ENCODE results near the gene PLA2G4C.

GRCh38 chr19:48051335-48052033 lies 59.1 kb downstream of the PLA2G4C start:
- TF ChIP-seq POLR2AphosphoS5 (IDR thresholded peaks at IDR 0.05; ENCODE audit: low read depth, low read length) (no peak), POLR2A (IDR thresholded peaks at IDR 0.05; ENCODE audit: low read depth, low read length) (no peak), TAF1 (IDR thresholded peaks at IDR 0.05; ENCODE audit: low read depth, low read length) (no peak)

Measured in GM12891 (cell line).